Subcutaneous adipose tissue (tissue), 4 donors: ENCODE results near the gene GPR32. TPM values are rescaled to one million over a fixed set of nuclear protein-coding genes. Genes with fewer than 3 reads are reported as not detected.

Experiments
- total RNA-seq, 4 donors: library from RNA; depleted of rRNA; stranded (reverse); fragments of >200 nt; gene quantifications; one replicate each; pipeline ENCODE4 v1.1.0, GENCODE V29; 2016
- TF ChIP-seq, protein P1 (sequence below): fragments of 450-650 bp; IDR thresholded peaks from one replicate; pipeline ENCODE4 v1.5.1; 2016; ENCODE audit warnings: low read depth, mild to moderate bottlenecking, control low read depth, antibody characterized with exemption, moderate library complexity

GPR32 gene
- total RNA-seq, 4 donors from 2014 or later = not detected

DNA sequence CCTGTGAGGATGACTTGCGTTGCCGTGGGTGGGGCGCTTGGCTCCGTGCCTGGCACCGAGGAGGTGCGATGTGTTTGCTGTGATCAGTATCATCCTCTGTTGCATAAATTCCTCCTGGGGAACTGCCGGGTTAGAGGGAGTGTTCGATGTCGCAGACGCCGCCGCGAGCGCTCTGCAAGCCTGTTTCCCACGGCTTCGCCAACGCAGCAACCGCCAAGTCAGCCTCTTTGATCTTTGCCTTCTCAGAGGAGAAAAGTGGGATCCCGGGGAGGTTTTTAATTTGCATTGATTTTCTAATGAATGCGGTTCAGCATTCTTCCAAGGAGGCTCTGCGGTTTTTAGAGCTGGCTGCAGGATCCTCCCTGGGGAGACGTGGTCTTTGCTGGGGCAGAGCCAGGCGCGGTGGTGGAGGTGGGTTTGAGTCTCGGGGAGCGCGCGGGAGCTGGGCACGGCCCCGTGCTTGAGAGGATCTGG lies 7.6 kb downstream of the GPR32 start:
- TF ChIP-seq, protein P1, sequence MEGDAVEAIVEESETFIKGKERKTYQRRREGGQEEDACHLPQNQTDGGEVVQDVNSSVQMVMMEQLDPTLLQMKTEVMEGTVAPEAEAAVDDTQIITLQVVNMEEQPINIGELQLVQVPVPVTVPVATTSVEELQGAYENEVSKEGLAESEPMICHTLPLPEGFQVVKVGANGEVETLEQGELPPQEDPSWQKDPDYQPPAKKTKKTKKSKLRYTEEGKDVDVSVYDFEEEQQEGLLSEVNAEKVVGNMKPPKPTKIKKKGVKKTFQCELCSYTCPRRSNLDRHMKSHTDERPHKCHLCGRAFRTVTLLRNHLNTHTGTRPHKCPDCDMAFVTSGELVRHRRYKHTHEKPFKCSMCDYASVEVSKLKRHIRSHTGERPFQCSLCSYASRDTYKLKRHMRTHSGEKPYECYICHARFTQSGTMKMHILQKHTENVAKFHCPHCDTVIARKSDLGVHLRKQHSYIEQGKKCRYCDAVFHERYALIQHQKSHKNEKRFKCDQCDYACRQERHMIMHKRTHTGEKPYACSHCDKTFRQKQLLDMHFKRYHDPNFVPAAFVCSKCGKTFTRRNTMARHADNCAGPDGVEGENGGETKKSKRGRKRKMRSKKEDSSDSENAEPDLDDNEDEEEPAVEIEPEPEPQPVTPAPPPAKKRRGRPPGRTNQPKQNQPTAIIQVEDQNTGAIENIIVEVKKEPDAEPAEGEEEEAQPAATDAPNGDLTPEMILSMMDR = no peak

DNA sequence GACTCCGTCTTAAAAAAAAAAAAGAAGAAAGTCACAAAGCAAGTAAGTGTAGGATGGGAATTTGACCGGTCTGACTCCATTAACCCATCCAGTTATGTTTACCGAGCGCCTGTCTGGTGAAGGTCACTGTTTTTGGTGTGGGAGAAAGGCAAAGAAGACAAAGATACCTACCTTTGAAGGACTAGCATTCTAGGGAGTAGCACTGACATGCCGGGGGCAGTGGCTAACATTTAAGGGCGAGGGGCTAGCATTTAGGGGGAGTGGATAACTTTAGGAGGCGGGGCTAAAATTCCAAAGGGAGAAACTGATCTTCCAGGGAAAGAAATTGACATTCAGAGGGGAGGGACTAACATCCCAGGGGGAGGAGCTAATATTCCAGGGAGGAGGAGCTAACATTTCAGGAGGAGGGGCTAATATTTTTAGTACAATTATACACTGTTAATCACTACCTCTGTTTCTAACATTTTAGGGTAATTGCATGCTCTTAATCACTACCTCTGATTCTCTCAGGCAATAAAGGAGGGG lies 8.7 kb downstream of the GPR32 start:
- TF ChIP-seq, protein P1 = no peak

DNA sequence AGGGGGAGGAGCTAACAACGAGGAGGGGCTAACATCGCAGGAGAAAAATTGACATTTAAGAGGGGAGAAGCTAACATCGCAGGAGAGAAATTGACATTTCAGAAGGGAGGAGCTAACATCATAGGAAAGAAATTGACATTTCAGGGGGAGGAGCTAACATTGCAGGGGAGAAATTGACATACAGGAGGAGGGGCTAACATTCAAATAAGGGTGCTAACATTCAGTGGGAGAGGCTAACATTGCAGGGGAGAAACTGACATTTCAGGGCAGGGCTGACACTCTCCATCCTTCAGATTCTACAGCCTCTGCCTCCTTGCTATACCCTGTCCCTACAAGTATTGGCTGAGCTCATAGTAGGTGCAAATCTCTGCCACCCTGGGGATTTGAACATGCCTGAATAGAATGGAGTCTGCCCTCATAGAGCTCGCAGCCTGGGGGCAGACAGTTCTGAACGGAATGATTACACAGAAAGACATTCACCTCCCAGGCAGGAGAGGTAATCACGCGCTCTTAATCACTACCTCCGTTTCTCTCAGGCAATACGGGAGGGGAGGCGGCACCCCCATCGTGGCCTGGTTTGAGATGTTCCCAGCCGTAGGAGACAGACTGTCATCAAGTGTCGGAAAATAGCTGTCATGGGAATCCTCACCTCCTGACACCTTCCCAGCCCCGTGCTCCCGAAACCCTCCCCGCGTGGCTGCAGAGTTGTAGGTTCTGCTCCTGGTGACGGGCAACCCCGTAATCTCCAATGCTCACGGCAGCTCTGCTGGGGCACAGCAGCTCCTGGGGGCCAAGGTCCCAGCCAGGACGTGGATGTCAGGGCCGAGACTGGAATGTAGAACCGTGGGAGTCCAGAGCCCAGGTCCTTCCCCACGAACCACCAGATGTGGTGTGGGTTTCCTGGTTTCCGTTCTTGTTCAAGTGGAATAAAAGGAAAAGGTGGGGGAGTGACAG lies 9.5 kb downstream of the GPR32 start:
- TF ChIP-seq, protein P1 = no peak

DNA sequence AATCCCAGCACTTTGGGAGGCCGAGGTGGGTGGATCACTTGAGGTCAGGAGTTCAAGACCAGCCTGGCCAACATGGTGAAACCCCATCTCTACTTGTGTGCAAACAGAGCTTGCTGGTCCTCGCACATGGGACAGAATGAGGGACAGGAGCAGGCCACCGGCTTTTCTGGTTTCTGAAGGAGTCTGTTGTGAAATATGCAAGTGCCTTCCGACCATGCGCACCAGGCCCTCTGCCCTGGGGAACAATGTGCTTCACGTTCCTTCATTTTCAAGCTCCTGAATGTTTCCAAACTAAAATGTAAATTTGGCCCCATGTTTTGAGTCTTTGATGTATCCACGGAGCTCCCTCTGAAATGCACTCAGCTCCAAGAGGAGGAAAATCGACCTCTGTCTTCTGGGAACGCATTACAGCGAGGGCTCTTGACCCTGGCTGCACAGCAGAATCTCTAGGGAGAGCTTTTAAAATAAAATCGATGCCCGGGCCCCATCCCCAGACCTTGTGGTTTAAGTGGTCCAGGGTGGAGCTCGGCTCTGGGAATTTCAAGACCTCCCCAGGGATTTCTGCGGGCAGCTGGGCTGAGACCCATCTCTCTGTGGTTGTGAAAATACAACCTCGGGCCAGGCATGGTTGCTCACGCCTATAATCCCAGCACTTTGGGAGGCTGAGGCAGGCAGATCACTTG lies 10.6 kb downstream of the GPR32 start:
- TF ChIP-seq, protein P1 = no peak

DNA sequence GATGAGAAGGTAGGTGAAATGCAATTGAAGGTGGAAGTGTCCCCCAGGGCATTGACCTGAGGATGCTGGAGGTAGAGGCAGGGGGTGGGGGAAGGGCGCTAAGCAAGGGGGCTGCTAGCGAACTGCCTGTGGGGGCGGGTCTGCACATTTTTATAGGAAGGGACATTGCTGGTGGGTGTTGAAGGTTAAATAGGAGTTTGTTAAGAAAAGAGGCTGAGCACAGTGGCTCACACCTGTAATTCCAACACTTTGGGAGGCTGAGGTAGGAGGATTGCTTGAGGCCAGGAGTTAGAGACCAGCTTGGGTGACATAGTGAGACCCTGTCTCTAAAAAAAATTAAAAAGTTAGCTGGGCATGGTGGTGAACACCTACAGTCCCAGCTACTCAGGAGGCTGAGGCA lies 14.4 kb downstream of the GPR32 start:
- TF ChIP-seq, protein P1 = no peak

DNA sequence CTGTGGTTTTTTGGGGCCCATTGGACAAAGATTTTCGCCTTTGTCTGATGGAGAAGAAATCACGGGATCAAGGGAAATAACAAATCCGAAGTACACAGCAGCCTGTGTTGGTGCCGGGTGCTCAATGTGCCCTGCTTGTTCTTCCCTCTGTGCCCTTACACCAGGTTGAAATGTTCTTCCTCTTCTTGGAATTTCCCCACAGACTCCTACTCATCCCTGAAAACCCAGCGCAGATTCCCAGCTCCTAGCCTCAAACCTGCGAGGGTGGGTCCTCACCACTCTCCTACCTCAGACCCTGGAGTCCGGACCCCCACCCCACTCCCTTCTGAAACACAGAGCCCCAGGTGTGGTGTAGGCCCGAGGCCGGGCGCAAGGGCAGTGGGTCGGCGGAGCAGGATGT lies 15.1 kb downstream of the GPR32 start:
- TF ChIP-seq, protein P1 = no peak

DNA sequence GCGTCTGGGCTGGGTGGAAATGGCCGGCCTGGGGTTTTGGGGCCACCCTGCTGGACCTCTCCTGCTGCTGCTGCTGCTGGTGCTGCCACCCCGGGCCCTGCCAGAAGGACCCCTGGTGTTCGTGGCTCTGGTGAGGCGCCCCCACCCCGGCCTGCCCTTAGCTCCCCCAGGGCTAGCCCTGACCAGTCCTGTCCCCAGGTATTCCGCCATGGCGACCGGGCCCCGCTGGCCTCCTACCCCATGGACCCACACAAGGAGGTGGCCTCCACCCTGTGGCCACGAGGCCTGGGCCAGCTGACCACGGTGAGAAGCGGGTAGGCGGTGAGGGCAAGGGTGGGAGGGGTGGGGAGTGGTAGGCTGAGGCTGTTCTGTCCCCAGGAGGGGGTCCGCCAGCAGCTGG lies 20.1 kb downstream of the GPR32 start, which contains the start of gene ACP4:
ACP4 (plus strand) TSS at position 20 of the 400 bp plus-strand sequence; CDS start at position 20, 0 bp downstream.
- TF ChIP-seq, protein P1 = no peak
